ENCODE results near the gene NCS1.
"Not testable (repeated sequence)": the region's sequence is repeated elsewhere in the genome, so short reads cannot be mapped to it uniquely, and the experiment has no call there.

Gene NCS1

DNA sequence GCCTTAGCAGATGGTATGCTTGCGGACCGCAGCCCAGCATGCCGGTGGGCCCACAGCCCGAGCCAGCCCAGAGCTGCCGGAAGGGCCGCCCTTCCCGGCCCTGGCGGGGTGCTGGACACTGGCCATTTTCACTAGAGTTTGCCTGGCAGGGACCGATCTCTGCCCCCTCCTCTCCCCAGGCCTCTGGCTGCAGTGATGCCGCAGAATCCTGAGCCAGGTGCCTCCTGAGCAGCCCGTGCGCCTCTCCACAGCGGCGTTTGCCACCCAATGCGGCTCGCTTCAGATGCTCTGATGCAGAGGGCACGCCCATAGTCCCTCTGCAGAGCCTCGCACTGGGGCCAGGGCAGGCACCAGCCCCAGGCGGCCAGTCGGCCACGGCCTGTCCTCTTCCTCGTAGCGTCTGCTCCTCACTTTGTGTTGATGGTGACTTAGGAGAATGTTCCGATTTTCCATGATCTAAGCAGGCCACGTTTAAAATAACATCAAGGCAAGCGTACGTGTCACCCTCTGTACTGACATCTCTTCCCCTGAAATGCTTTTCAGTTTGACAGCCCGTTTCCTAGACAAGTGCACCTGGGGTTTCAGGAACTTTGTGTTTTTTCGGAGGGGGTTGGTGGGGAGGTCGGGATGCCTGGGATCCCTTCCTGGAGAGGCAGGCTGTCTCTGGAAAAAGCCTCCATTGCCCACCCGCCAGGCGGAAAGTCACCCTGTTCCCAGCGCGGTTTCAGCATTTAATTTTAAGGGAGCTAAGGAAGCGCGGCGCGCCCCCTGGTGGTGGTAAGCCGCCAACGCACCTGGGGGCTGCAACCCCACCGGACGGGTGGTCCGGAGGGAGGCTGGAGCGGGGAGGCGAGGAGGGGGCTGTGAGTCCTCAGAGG is 63.6 kb downstream of the NCS1 start:
- FAIRE-seq = no peak

DNA sequence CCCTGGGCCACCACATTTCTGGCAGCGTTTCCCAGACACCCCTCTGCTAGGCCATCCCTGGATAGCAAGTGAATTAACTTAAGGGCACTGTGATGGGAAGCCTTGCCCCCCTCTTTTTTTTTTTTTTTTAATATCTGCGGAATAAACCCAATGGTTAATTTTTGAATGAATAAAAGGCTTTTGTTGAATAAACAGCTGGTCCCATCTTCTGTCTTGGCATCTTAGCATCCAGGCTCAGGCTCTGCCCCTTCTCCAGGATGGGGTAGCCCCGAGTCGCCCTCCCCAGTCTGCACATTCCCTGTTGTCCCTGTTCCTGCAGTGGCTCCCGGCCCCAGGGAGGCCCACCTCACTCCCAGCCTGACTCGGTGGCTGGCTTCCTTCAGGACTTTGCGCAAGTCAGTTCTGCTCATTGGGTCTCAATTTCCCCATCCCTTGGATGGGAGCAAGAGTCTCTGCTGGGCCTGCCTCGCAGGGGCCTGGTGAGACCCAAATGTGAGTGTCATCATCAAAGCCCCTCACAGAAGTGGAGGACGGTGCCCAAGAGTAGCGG is 64.3 kb downstream of the NCS1 start:
- no peak for DNase-seq (ENCODE audit: insufficient read length, low spot score)
- FAIRE-seq = no peak

More for the DNA sequence above, 63.6 kb downstream of the NCS1 start:
- DNase-seq (ENCODE audit: insufficient read length, low spot score) = peak; percentile 53

DNA sequence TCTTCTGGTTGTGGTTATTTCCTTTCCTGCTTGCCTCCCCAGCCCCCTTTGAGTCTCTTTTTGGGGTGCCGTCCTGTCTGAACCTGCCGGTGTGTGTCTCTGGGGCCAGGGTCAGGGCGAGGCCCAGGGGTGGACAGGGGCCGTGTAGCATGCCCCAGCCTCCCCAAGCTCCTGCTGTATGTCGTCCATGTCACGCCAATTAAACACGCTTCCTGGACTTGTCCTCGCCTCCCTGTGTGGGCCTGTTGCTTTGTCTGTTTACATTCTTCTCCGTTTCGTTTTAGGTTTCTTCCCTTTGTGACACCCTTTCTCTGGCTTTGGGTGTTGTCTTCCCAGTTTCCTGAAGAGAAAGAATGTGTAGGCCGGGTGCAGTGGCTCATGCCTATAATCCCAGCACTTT is 64.9 kb downstream of the NCS1 start:
- DNase-seq (ENCODE audit: insufficient read length, low spot score) (no peak), FAIRE-seq (no peak)

DNA sequence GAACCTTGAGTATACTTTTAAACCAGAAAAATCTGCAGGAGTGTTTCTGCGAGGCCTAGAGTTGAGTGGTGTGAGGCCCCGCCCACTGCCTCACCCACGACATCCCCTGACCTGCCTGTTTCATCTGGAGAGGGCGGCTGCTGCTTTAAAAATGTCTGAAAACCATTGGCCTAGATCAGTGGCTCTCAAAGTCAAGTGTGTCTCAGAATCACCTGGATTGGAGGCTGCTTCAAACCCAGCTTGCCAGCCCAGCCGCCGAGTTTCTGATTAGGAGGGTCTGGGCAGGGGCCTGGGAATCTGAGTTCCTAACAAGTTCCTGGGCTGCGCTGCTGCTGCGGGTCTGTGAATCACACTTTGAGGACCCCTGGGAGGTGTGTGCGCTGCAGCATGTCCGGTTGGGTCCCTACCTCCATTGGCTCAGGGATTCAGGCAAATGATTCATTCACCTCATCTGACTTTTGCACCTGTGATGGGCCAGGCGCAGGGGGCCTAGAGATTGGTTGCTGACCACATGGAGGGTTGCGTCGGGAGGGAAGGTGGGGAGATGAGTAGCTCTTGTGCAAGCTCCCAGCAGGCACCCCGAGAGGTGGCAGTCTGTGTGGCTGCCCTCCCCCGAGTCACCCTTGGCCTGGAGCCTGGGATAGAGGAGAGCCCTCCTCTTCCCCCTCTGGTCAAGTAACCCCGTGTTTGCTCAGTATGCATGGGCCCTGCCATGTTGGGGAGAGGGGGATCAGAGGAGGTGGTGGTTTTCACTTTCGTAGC is 65.7 kb downstream of the NCS1 start:
- no peak for FAIRE-seq
- no peak for DNase-seq (ENCODE audit: insufficient read length, low spot score)

DNA sequence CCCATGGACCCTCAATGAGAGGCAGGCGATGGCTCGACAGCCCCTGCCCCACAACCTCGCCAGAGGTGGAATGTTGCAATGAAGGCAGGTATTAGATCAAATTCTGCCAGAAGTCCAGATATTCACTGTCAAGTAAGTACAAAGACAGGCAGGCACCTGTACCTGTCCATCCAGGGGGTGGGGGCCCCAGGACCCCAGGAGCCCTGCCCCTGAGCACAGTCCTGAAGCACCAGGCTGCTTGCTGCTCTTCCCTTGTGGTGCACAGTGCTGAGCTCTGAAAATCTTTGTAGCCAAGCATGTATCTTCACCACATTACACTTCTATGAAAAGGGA is 67.1 kb downstream of the NCS1 start:
- FAIRE-seq = no peak
- DNase-seq (ENCODE audit: insufficient read length, low spot score) = no peak

DNA sequence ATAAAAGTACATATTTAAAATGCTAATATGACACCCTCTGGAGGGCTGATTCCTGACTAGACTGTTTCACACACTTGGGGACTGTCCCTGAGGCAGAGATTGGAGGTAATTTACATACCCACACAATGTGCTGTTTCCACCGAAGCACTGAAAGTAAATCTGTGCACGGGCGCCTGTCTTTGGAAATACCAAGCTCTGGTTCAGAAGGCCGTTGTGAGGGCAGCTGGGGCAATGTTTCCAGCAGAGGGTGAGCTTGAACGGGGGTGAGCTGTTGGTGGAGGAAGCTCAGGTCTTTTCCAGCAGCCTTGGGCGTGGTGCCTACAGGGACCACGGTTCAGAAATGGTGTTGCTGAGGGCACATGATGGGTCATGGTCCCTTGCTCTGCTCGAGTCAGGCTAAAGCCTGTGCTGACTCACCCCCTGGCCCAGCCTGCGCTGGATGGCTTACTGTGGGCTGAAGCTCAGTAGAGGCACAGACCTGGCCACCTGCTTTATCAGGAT is 67.6 kb downstream of the NCS1 start:
- peak; percentile 35 for DNase-seq (ENCODE audit: insufficient read length, low spot score)
- peak; percentile 76 for FAIRE-seq

DNA sequence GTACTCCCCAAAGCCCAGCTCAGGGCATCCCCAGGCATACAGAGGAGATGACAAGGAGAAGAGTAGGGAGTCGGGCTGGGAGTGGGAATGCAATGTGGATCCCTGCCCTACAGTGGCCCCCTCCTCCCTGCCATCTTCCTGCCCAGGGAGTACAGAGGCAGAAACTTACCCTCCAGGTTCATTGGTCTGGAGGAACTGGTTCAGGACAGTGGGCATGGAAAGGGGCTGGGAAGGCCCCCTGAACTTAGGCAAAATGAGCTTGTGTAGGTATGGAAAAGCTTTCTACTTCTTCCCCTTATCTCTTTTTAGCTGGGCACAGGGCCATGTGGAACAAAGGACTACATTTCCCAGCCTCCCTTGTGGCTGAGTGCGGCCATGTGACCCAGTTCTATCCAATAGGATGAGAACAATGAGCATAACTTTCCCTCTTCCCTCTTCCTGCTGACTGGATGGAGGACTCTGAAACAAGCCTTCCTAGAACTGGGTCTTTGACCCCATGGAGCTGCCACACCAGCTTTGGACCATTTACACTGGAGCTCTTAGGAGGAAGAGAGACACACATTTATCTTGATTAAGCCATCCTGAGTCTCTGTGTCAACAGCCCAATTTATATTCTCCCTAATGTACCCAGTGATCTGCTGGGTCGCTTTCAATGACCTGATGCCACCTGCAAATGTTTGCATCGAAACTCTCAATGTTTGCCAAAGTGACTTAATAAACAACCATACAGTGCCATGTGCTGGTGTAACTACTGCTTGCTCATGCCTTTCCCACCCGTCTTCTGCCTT is 68.4 kb downstream of the NCS1 start:
- DNase-seq (ENCODE audit: insufficient read length, low spot score) (no peak), FAIRE-seq (peak; percentile 61)

DNA sequence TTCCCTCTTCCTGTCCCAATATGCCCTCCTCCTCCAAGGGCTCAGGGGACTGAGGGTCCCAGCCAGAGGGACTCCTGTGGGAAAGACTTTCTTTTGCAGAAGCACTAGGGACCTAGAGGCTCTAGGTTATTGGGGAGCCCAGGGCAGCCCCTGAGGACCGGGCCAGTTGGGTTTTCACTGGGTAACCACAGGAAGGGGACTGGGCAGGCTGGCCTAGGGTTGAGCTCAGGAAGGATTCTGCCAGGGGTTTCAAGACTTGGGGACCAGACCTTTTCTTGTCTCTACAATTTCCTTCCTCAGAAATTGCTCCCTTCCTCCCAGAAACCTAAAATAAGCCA is 69.0 kb downstream of the NCS1 start:
- DNase-seq (ENCODE audit: insufficient read length, low spot score) = no peak
- FAIRE-seq = no peak

DNA sequence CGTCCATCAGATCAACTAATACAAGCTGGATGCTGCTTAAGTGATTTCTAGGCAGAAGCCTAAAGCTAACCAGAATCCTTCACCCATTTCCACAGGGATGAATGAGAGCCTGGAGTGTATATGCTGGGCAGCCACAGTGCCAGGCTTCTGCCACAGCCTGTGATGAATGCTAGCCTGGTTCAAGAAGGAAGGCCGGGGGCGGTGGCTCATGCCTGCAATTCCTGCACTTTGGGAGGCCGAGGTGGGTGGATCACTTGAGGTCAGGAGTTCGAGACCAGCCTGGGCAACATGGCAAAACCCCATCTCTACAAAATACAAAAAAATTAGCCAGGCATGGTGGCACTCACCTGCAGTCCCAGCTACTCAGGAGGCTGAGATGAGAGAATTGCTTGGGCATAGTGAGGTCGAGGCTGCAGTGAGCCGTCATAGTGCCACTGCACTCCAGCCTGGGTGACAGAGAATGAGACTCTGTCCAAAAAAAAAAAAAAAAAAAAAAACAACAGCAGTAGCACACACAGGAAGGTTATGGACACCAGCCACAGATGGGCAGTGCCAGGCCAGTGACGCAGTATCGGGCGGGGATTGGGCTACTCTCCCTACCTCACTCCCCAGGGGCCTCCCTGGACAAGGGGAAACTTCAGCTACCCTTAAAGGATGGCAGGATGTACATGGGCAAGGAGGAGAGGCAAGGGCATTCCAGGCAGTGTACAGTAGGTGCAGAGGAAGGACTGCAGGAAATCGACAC is 70.2 kb downstream of the NCS1 start:
- FAIRE-seq = no peak
- DNase-seq (ENCODE audit: insufficient read length, low spot score) = no peak

DNA sequence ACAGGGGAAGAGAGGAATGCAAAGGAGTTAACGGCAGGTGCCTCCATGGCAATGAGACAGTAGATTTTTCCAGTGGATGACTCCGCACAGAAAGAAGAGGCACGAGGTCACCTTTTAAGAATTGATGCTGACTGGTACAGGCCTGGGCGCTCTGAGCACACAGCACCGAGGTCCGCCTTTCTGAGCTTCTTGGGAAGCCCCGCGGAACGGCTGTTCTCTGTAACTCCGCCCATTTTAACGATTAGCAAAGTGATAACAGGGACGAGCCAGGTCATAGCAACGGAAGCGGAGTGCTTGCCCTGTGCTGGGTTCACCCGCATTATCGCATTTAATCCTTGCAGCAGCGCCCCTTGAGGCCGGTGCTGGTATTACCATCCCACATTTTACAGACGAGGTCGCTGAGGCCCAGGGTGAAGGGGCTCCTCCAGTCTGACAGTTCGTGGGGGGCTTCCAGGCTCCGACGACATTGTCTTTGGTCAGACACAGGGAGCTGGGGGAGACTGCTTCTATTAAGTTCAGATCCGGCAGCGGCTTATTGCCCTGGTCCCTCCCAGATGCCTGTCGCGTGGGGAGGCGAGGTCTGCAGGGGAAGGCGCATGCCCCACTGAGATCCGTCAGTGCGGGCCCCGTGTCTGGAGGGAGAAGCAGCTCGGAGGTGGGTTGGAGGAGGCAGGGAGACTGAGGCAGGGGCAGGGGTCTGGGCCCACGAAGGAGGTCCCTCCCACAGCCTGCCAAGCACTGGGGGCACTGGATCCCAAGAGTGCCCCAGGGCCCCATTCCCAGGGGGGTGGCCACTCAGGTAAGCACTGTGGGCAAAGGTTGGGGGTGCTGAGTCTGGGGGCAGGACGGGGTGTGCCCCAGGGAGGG is 71.0 kb downstream of the NCS1 start:
- DNase-seq (ENCODE audit: insufficient read length, low spot score) (peak; percentile 79), FAIRE-seq (peak; percentile 83)

DNA sequence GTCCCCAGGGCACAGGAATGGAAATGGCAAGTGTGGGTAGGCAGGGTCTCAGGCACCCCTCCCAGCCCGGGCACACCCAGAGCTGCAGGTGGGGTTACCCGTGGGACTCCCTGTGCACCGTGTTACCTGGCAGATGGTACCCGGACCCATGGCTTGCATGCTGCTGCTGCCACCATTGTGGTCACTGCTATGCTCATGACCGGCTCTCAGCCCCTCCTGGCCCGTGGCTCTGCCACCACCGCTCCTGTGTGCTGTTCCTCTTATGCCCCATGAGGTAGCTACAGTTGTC is 71.6 kb downstream of the NCS1 start:
- FAIRE-seq (no peak), DNase-seq (ENCODE audit: insufficient read length, low spot score) (no peak)

DNA sequence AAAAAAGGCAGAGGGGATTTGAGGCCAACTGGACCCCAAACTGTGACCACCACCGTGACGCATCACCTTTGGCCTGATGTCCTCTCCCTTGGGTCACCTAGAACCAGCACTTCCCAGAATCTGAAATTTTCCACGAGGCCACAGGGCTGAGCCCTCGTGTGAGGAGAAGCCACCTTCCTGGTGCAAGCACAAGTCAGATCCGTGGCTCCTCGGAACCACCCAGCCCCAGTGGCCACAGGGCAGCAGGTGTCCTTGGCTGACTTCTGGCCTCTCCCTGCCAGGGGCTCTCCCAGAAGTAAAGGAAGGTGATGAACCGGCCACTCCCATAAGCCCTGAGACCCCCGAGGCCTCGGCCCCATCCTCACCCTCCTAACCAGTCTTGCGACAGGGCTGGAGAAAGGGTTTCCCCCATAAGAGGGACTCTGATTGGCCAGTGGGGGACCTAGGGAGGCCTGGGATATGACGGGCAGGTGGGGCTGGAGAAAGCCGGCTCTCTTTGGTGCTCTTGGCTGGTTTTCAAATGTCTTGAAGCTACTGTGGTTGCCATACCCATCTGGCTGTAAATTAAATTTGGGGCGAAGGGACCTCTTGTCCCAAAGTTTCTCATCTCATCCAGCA is 72.5 kb downstream of the NCS1 start:
- no peak for FAIRE-seq
- DNase-seq (ENCODE audit: insufficient read length, low spot score) = no peak

DNA sequence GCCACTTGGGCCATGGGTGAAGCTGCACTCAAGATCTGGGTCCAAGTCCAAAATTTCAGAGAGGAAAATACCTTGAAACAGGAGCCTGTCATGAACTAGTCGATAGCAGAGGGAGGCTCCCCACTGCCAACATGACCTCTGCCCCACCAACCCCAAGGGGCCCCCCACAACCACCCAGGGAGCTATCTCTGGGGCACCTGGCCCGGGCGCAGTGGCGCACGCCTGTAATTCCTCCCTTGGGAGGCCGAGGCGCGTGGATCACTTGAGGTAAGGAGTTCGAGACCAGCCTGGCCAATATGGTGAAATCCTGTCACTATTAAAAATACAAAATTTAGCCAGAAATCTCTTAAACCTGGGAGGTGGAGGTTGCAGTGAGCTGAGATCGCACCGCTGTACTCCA is 73.3 kb downstream of the NCS1 start:
- FAIRE-seq (no peak), DNase-seq (ENCODE audit: insufficient read length, low spot score) (no peak)

DNA sequence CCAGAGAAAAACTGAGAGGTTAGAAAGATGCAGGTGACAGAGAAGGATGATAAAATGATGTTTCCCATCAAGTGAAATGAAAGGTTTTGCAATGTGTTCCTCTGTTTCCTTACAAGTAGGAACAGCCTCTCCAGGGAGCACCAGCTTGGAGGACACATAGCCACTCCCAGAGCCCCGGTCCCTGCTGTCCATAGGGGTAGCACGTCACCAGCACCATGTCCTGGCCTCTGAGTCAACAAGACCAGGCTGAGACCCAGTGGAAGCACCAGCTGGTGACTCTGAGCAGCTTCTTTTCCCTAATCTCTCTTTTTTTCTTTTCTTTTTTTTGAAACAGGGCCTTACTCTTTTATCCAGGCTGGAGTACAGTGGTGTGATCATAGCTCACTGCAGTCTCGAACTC is 73.9 kb downstream of the NCS1 start:
- FAIRE-seq = no peak

DNA sequence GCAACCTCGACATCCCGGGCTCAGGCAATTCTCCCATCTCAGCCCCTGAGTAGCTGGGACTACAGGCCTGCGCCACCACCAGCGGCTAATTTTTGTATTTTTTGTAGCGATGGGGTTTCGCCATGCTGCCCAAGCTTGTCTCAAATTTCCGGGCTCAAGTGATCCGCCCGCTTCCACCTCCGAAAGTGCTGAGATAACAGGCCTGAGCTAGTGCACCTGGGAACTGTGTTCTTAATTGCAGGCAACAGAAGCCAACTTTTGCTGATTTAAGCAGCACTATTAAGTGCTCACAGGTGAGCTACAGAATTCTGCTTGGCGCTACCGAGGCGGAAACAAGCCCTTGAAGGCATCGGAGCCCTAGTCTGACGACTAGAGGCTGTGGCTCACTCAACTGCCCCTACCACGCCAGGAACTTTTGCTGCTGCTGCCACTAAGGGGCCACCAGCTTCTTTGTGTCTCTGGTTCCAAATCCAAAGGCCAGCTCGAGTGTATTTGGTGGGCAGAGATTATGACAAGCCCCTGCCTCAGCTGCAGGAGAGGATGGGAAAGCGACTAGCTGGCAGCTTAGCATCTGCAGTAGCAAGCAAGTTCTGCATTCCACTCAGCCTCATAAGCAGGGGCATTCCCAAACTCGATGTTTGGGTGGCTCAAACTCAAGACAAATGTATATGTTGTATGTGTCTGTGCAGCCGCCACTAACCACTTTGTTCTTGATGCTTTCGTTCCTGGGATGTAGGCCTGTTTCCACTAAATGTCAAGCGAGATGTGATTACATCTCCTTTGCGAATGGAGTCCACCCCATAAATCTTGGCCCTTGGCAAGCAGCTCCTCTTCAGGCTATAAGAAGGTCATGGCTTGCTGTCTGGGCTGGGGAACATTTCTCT is 82.8 kb downstream of the NCS1 start:
- DNase-seq (ENCODE audit: insufficient read length, low spot score) (no peak), FAIRE-seq (no peak)

More for the DNA sequence above, 73.9 kb downstream of the NCS1 start:
- no peak for DNase-seq (ENCODE audit: insufficient read length, low spot score)

DNA sequence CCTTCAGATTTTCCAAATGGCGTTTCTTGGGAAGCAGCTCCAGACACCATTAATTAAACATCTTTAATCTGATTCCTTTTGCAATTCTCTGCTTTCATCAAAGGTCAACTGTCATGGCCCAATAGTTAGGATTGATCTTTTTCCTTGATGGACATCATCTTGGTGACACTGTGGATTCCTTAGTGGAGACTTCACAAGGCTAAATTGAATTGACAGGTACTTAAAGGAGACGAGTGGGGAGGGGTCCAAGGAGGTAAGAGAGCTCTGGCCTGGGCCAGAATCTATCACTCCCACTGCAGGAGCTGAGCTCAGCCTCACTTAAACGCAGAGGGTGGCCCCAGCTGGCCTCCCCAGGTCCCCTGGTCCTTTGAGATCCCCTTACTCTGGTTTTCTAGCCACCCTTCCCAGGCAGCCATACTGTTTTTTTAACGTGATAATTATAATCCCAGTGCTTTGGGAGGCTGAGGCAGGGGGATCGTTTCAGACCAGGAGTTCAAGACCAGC is 83.5 kb downstream of the NCS1 start:
- DNase-seq (ENCODE audit: insufficient read length, low spot score) (no peak), FAIRE-seq (no peak)

DNA sequence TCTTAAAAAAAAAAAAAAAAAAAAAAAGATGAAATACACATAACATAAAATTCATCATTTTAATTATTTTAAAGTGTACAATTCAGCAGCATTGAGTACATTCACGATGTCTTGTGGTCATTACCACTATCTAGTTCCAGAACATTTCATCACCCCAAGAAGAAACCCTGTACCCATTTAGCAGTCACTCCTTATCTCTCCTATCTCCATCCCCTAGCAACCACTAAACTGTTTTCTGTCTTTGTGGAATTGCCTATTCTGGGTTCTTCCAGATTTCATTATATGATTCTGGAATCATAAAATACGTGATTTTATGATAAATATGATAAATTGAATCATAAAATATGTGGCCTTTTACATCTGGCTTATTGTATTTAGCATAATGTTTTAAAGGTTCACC is 84.4 kb downstream of the NCS1 start:
- no peak for DNase-seq (ENCODE audit: insufficient read length, low spot score)
- FAIRE-seq = no peak

DNA sequence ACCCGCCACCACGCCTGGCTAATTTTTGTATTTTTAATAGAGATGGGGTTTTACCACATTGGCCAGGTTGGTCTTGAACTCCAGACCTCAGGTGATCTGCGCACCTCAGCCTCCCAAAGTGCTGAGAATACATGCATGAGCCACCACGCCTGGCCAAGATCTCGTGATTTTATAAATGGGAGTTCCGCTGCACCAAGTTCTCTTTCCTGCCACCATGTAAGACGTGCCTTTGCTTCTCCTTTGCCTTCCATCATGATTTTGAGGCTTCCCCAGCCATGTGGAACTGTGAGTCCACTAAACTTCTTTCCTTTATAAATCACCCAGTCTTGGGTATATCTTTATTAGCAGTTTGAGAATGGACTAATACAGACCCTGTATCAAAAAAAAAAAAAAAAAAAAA is 85.9 kb downstream of the NCS1 start:
- FAIRE-seq; DNase-seq (ENCODE audit: insufficient read length, low spot score): not testable (repeated sequence)
